ENCODE data around the gene TAF15.

The TAF15 gene

GRCh38 chr17:35825206-35825605 lies 15.9 kb downstream of the TAF15 start:
- DNase-seq: no peak

- DNase-seq: no peak
These were observed 31.8 kb downstream of the TAF15 start for GRCh38 chr17:35841101-35841500.

- no peak for DNase-seq
These were observed 32.2 kb downstream of the TAF15 start for GRCh38 chr17:35841505-35841904.

- no peak for DNase-seq
These were observed 33.0 kb downstream of the TAF15 start for GRCh38 chr17:35842239-35842638.

GRCh38 chr17:35843698-35844097 lies 34.4 kb downstream of the TAF15 start:
- DNase-seq: no peak

- no peak for DNase-seq
These were observed 35.3 kb downstream of the TAF15 start for GRCh38 chr17:35844547-35844946.

GRCh38 chr17:35846055-35846809 lies 36.9 kb downstream of the TAF15 start:
- no peak for DNase-seq

GRCh38 chr17:35847006-35847405 lies 37.7 kb downstream of the TAF15 start:
- DNase-seq: no peak

GRCh38 chr17:35847633-35848373 lies 38.5 kb downstream of the TAF15 start:
- no peak for DNase-seq

- DNase-seq: peak; percentile 70
These were observed 40.4 kb downstream of the TAF15 start for GRCh38 chr17:35849469-35850348.

GRCh38 chr17:35855965-35856364 lies 46.7 kb downstream of the TAF15 start:
- DNase-seq: no peak

GRCh38 chr17:35856603-35857002 lies 47.3 kb downstream of the TAF15 start:
- DNase-seq: no peak

GRCh38 chr17:35864853-35865252 lies 55.6 kb downstream of the TAF15 start:
- DNase-seq: no peak

GRCh38 chr17:35865412-35866340 lies 56.4 kb downstream of the TAF15 start:
- no peak for DNase-seq

GRCh38 chr17:35866341-35866950 lies 57.2 kb downstream of the TAF15 start:
- DNase-seq: no peak

- no peak for DNase-seq
These were observed 58.3 kb downstream of the TAF15 start for GRCh38 chr17:35867574-35867973.

- DNase-seq: no peak
These were observed 59.5 kb downstream of the TAF15 start, which contains the start of gene HEATR9 for GRCh38 chr17:35868737-35869136. HEATR9 (minus strand) TSS chr17:35868891; CDS start chr17:35868742, 149 bp downstream.

- no peak for DNase-seq
These were observed 61.9 kb downstream of the TAF15 start for GRCh38 chr17:35870906-35871819.

GRCh38 chr17:35872196-35872980 lies 63.1 kb downstream of the TAF15 start:
- DNase-seq: no peak

All from NCI-H345 (cell line).